GM13977 (cell line): ENCODE data around the gene KCNH1.

Experiments used
- DNase-seq: peaks from one replicate; pipeline ENCODE4 v3.0.0; 2012; ENCODE audit warnings: low spot score
- CTCF ChIP-seq: IDR thresholded peaks from 2 replicates; pipeline ENCODE4 v1.5.1; 2012; ENCODE audit warnings: mild to moderate bottlenecking, control low read depth; ENCODE audit not compliant: insufficient read depth; ENCODE audit errors: extremely low read depth, missing control alignments
- in situ Hi-C: fragments of 300-500 bp; cut with MboI; formaldehyde crosslinking; loops from one replicate; pipeline ENCODE4 v1.12.0; 2022; ENCODE audit warnings: low sequenced_read_pairs, low pct_unique_long_range_greater_than_20kb, mixed read lengths, inconsistent platforms; ENCODE audit not compliant: unreplicated experiment

The KCNH1 gene

GRCh38 chr1:210800301-210800700 lies 333.6 kb downstream of the KCNH1 start:
- DNase-seq: no peak
- in situ Hi-C loops: no loop called here
- TF ChIP-seq CTCF: no peak

GRCh38 chr1:210797422-210797821 lies 336.5 kb downstream of the KCNH1 start:
- DNase-seq: no peak
- TF ChIP-seq CTCF: no peak
- in situ Hi-C loops: no loop called here

GRCh38 chr1:210796421-210796820 lies 337.5 kb downstream of the KCNH1 start:
- no peak for DNase-seq
- TF ChIP-seq CTCF: no peak
- in situ Hi-C loops: no loop called here

GRCh38 chr1:210794445-210794844 lies 339.5 kb downstream of the KCNH1 start:
- TF ChIP-seq CTCF: no peak
- no peak for DNase-seq
- in situ Hi-C loops: no loop called here

- in situ Hi-C loops: no loop called here
- no peak for TF ChIP-seq CTCF
These were observed 341.5 kb downstream of the KCNH1 start for GRCh38 chr1:210792250-210793102.

GRCh38 chr1:210790196-210790595 lies 343.8 kb downstream of the KCNH1 start:
- in situ Hi-C loops: no loop called here
- TF ChIP-seq CTCF: no peak

More at GRCh38 chr1:210792250-210793102, 341.5 kb downstream of the KCNH1 start:
- no peak for DNase-seq

GRCh38 chr1:210787800-210788199 lies 346.1 kb downstream of the KCNH1 start:
- in situ Hi-C loops: no loop called here
- no peak for DNase-seq
- no peak for TF ChIP-seq CTCF

More at GRCh38 chr1:210790196-210790595, 343.8 kb downstream of the KCNH1 start:
- DNase-seq: no peak
